K562 (cell line): ENCODE measurements around the gene AHSG. TPM values are rescaled to one million over a fixed set of nuclear protein-coding genes. Genes with fewer than 3 reads are reported as not detected.
A peak's percentile ranks its signal among the peaks of the same experiment; 100 is the strongest.

Source experiments
- ATAC-seq: fragments of 200-7000 bp; cut with Tn5 transposase; 3 replicates; pipeline ENCODE4 v1.9.1; 2020; ENCODE audit warnings: moderate library complexity
- BruUV-seq: library from RNA; stranded (reverse); fragments of 400-500 nt; replicated peaks from 2 replicates; lab custom pipeline; 2021; lab: Mats Ljungman, UMichigan
- CTCF ChIA-PET: fragments of 300-600 bp; formaldehyde crosslinking; extraction: SDS; loops from one replicate; lab custom pipeline; 2021; ENCODE audit warnings: low intra/inter-chr PET ratio; lab: Yijun Ruan, JAX
- POLR2A ChIA-PET: fragments of 300-600, 350-650 bp; sonication (Branson Sonifier 250); formaldehyde crosslinking; extraction: SDS; loops from one replicate; lab custom pipeline; 2021; ENCODE audit warnings: antibody characterized with exemption, inconsistent platforms; lab: Yijun Ruan, JAX
- DNase-seq, 4 experiments: peaks; one replicate each; pipeline versions ENCODE4 v3.0.0 to v3.0.0-alpha.2; 2011 to 2018; ENCODE audit warnings: low spot score in 3 of 4, mixed read lengths in 3 of 4; ENCODE audit errors: extremely low read depth in 1 of 4
- FAIRE-seq: peaks from 2 replicates; lab custom pipeline; 2011; peaks lifted over from hg19 to GRCh38; lab: Jason Lieb, UNC
- H2AFZ ChIP-seq: 2 replicates; pipeline ENCODE4 v1.6.0; 2011; ENCODE audit warnings: low read depth, low read length, control low read depth, inconsistent platforms
- H3K27ac ChIP-seq: fragments of 200-600 bp; 3 replicates; pipeline ENCODE4 v1.8.0; 2011; ENCODE audit warnings: low read depth, mild to moderate bottlenecking, control low read depth, inconsistent platforms, low read length, moderate library complexity, mixed read lengths; ENCODE audit errors: extremely low read depth
- H3K27me3 ChIP-seq, 2 experiments: fragments of 300-600 bp in 1 of 2; 2 replicates in 1 of 2; 3 replicates in 1 of 2; pipeline versions ENCODE4 v1.6.0 to v1.8.0; 2011; ENCODE audit warnings: inconsistent platforms in 2 of 2, low read length in 2 of 2, mild to moderate bottlenecking in 1 of 2, mixed read lengths in 1 of 2, moderate library complexity in 1 of 2; ENCODE audit not compliant: control insufficient read depth in 2 of 2, insufficient read depth in 2 of 2
- H3K36me3 ChIP-seq: fragments of 300-600 bp; 3 replicates; pipeline ENCODE4 v1.8.0; 2011; ENCODE audit warnings: mild to moderate bottlenecking, low read length, inconsistent platforms; ENCODE audit not compliant: control insufficient read depth, insufficient read depth
- H3K4me1 ChIP-seq, 2 experiments: fragments of 200-600 bp in 1 of 2; replicated peaks in 1 of 2; 2 replicates in 1 of 2; 3 replicates in 1 of 2; pipeline versions ENCODE4 v1.5.1 to v1.8.0; 2011; ENCODE audit warnings: inconsistent platforms in 2 of 2, low read length in 2 of 2, mild to moderate bottlenecking in 1 of 2, mixed read lengths in 1 of 2, moderate library complexity in 1 of 2; ENCODE audit not compliant: control insufficient read depth in 2 of 2, insufficient read depth in 2 of 2
- H3K4me2 ChIP-seq: 2 replicates; pipeline ENCODE4 v1.6.1; 2011; ENCODE audit warnings: low read length, control low read depth, inconsistent platforms, mixed read lengths; ENCODE audit not compliant: insufficient read depth
- H3K4me3 ChIP-seq: fragments of 200-600 bp; sonication (generic), shearing (Covaris generic); 2 replicates; pipeline ENCODE4 v1.5.1; 2016; ENCODE audit warnings: control low read depth, inconsistent platforms
- H3K79me2 ChIP-seq: fragments of 200-600 bp; 3 replicates; pipeline ENCODE4 v1.8.0; 2011; ENCODE audit warnings: low read length, inconsistent platforms; ENCODE audit not compliant: control insufficient read depth, insufficient read depth
- H3K9ac ChIP-seq, 2 experiments: 2 replicates each; pipeline versions ENCODE4 v1.6.0 to v1.6.1; 2011; ENCODE audit warnings: low read depth in 2 of 2, low read length in 2 of 2, control low read depth in 1 of 2, inconsistent platforms in 1 of 2, mild to moderate bottlenecking in 1 of 2, mixed read lengths in 1 of 2; ENCODE audit not compliant: insufficient read depth in 1 of 2
- H3K9me1 ChIP-seq: one replicate; pipeline ENCODE4 v1.6.0; 2011; ENCODE audit warnings: inconsistent platforms, mild to moderate bottlenecking, low read length, moderate library complexity; ENCODE audit not compliant: control insufficient read depth, insufficient read depth
- H3K9me3 ChIP-seq: replicated peaks from 2 replicates; pipeline ENCODE4 v1.5.1; 2011; ENCODE audit warnings: low read depth, low read length, inconsistent platforms; ENCODE audit not compliant: control insufficient read depth, insufficient read depth
- H4K20me1 ChIP-seq: replicated peaks from 2 replicates; pipeline ENCODE4 v1.6.1; 2011; ENCODE audit warnings: low read length, inconsistent platforms, mixed read lengths; ENCODE audit not compliant: control insufficient read depth, insufficient read depth
- ARNT ChIP-seq, 2 experiments: fragments of 450-650 bp; IDR thresholded peaks; 2 replicates each; pipeline ENCODE4 v1.6.1; 2016; ENCODE audit warnings: mild to moderate bottlenecking in 1 of 2
- FOSL1 ChIP-seq: fragments of 200-800 bp; sonication (Bioruptor generic); conservative IDR thresholded peaks from 2 replicates; pipeline ENCODE4 v1.6.1; 2016; ENCODE audit warnings: missing genetic modification characterization, missing compliant biosample characterization
- POLR3G ChIP-seq: IDR thresholded peaks from 2 replicates; pipeline ENCODE4 v1.6.1; 2011; ENCODE audit not compliant: insufficient read length, insufficient replicate concordance; ENCODE audit errors: extremely low read depth
- RBM25 ChIP-seq: fragments of 200-400 bp; formaldehyde crosslinking; IDR thresholded peaks from 2 replicates; pipeline ENCODE4 v1.6.1; 2018; ENCODE audit warnings: low read length, low read depth, moderate library complexity; ENCODE audit not compliant: severe bottlenecking
- TCF3 ChIP-seq: sonication (generic); formaldehyde crosslinking; IDR thresholded peaks from 2 replicates; pipeline ENCODE4 v1.4.0; 2020; ENCODE audit warnings: mild to moderate bottlenecking, missing genetic modification reagents
- WGBS: fragments of 100-300 bp; shearing (Covaris generic); methylation state at CpG from one replicate; pipeline ENCODE4 v1.1.6; 2016; ENCODE audit warnings: low coverage, mixed read lengths; ENCODE audit not compliant: insufficient coverage; ENCODE audit errors: missing lambda C conversion rate; 5-methylcytosine and 5-hydroxymethylcytosine counted together
- in situ Hi-C: fragments of 300-500 bp; cut with MboI; formaldehyde crosslinking; loops from 4 replicates; pipeline ENCODE4 v1.15.0; 2018; ENCODE audit warnings: inconsistent platforms, mixed read lengths
- intact Hi-C: fragments of 100-400 bp; cut with micrococcal nuclease; formaldehyde crosslinking; loops from 2 replicates; pipeline ENCODE4 v1.14.2; 2022
- polyA plus RNA-seq, 8 experiments: library from polyadenylated mRNA; depleted of rRNA in 4 of 8; stranded (reverse) in 5 of 8; unstranded in 3 of 8; fragments of >200 nt; fragmentation: Nextera tagmentation in 2 of 8; fragmentation: Illumina TruSeq in 1 of 8; extraction: Ambion mirVana in 2 of 8; extraction: Trizol in 1 of 8; gene quantifications; 2 replicates each; pipeline versions ENCODE4 v1.2.1 to v1.2.3, GENCODE V29; 2011 to 2014; ENCODE audit warnings: inconsistent platforms in 1 of 8, missing spikeins in 1 of 8
- total RNA-seq, 7 experiments: library from RNA; depleted of rRNA in 6 of 7; stranded (reverse); fragments of >200 nt in 6 of 7; fragmentation: Illumina TruSeq in 2 of 7; extraction: Trizol in 2 of 7; gene quantifications; 2 replicates each; pipeline versions ENCODE4 v1.2.1 to v1.2.3, GENCODE V29; 2011 to 2021; ENCODE audit warnings: low replicate concordance in 1 of 7

The AHSG gene
- total and polyA plus RNA-seq, 9 of the 15 experiments (the other 6 are each of a cell fraction or from before 2014, with no cell fraction given) = 0.69 TPM; not detected in 8

GRCh38 chr3:186587183-186587582, 25.7 kb upstream of the AHSG start:
- ChIA-PET CTCF (interaction anchor here (0.7 kb wide), 1 partner anchor 235 kb away, joined by 3 read pairs; no protein-coding TSS in a partner anchor), POLR2A (interaction anchor here (1.0 to 8.0 kb wide), 6 partner anchors 8 to 26 kb away, joined by 3 to 64 read pairs (median 6); partner anchors contain the start of genes DNAJB11 and TBCCD1)
- Histone ChIP-seq H3K4me1 (peaks cover 0 to 26% of the 10 kb centered on the region in 2 experiments; a peak in 3 of 5 replicates), H2AFZ (no peak overlapping the region), H3K27me3 (no peaks in the 10 kb centered on the region), H3K9ac (no peak overlapping the region), H3K27ac (no peak overlapping the region), H3K9me1 (no peaks in the 10 kb centered on the region), H3K36me3 (peaks cover 41% of the 10 kb centered on the region), H3K4me2 (no peak overlapping the region), H3K79me2 (no peaks in the 10 kb centered on the region), H3K9me3 (no peaks in the 10 kb centered on the region), H3K4me3 (no peak overlapping the region), H4K20me1 (no peaks in the 10 kb centered on the region)
- in situ Hi-C loops = no loop called here
- FAIRE-seq (no peak), DNase-seq (no peak), ATAC-seq (no peak)
- intact Hi-C loops = loop anchor here (10.0 kb wide), 1 partner anchor 238 kb away; no protein-coding TSS in a partner anchor
- TF ChIP-seq RBM25 (peak; percentile 88), POLR3G (no peak)
- no TSS peak for BruUV-seq

GRCh38 chr3:186588632-186589031, 24.2 kb upstream of the AHSG start:
- Histone ChIP-seq H3K9me1 (no peaks in the 10 kb centered on the region), H3K4me2 (no peak overlapping the region), H3K9me3 (no peaks in the 10 kb centered on the region), H2AFZ (no peak overlapping the region), H3K27me3 (no peaks in the 10 kb centered on the region), H3K79me2 (no peaks in the 10 kb centered on the region), H3K9ac (no peak overlapping the region; a peak in 1 of 4 replicates), H4K20me1 (no peaks in the 10 kb centered on the region), H3K36me3 (peaks cover 26% of the 10 kb centered on the region), H3K4me3 (no peak overlapping the region), H3K27ac (no peak overlapping the region), H3K4me1 (peaks cover 0 to 26% of the 10 kb centered on the region in 2 experiments; a peak in 3 of 5 replicates)
- FAIRE-seq = no peak
- WGBS = 0% methylated on average over 2 of the region's 2 CpGs
- ChIA-PET POLR2A (interaction anchor here (0.6 to 3.8 kb wide), 6 partner anchors 8 to 197 kb away, joined by 3 to 23 read pairs (median 4); partner anchors contain the start of gene EIF4A2), CTCF (interaction anchor here (1.1 to 1.4 kb wide), 2 partner anchors 29 to 233 kb away, joined by 3 to 12 read pairs; no protein-coding TSS in a partner anchor)
- intact Hi-C loops = loop anchor here (1.0 to 10.0 kb wide), 3 partner anchors 21 to 236 kb away; no protein-coding TSS in a partner anchor
- no TSS peak for BruUV-seq
- peak; percentile 32; the same call in 2 of the 3 replicates for ATAC-seq
- in situ Hi-C loops = no loop called here
- DNase-seq = peak in 3 of 4 experiments; percentile 17 to 45 (median 38)
- peak; percentile 69 for TF ChIP-seq FOSL1 (tag)
- no peak for TF ChIP-seq ARNT (IDR thresholded peaks at IDR 0.05)
- peak; percentile 57 for TF ChIP-seq TCF3 (CRISPR knock-in tag)
